SK-MEL-5 (cell line): Measurements from ENCODE around the gene KCNJ4. TPM values are rescaled to one million over a fixed set of nuclear protein-coding genes. Genes with fewer than 3 reads are reported as not detected.
"Not testable (repeated sequence)": the region's sequence is repeated elsewhere in the genome, so short reads cannot be mapped to it uniquely, and the experiment has no call there.

ENCODE experiments used
- DNase-seq: peaks from one replicate; pipeline ENCODE4 v3.0.0-alpha.2; 2016; ENCODE audit warnings: low read depth, low spot score
- in situ Hi-C: cut with HindIII; loops from 2 replicates; pipeline ENCODE4 v1.10.0; 2016; ENCODE audit warnings: low sequenced_read_pairs, high pct_unique_total_duplicates, low pct_unique_long_range_greater_than_20kb
- total RNA-seq: library from RNA; depleted of rRNA; stranded (reverse); fragments of >200 nt; shearing (Covaris generic); gene quantifications from 2 replicates; pipeline ENCODE4 v1.2.3, GENCODE V29; 2014

Gene KCNJ4
- total RNA-seq, 1 experiment from 2014 or later = 0.29 TPM

DNA sequence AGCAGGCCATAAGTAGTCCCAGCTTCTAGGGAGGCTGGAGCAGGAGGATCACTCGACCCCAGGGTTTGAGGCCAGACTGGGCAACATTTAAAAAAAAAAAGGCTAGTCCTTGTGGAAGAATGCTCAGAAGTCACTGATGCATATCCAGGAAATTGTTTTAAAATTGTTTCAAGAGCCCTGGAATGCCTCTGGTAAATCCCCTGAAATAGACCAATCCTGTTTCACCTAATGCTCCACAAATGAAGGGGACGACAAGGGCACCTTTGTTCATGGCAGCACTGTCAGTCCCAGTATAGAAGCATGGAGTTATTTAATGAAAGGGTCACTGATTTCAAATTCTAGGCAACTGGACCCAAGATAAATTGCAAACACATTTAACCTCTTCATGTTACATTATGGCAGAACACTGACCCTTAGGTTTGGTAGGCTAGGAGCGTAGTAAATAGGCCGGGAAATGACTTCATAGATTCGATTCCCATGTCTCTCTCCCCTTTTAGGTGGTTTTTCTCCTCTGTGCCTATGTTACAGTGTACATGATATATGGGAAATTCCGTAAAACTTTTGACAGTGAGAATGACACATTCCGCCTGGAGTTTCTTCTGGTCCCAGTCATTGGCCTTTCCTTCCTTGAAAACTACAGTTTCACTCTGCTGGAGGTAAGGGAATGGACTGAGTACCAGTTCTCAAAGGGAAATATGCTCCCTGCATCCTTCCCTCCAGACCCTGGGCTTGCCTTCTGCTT is 24.3 kb upstream of the KCNJ4 start:
- in situ Hi-C loops = no loop called here
- peak; percentile 65 for DNase-seq

GRCh38 chr22:38477585-38477984 is 22.6 kb upstream of the KCNJ4 start:
- in situ Hi-C loops = no loop called here
- DNase-seq = no peak

DNA sequence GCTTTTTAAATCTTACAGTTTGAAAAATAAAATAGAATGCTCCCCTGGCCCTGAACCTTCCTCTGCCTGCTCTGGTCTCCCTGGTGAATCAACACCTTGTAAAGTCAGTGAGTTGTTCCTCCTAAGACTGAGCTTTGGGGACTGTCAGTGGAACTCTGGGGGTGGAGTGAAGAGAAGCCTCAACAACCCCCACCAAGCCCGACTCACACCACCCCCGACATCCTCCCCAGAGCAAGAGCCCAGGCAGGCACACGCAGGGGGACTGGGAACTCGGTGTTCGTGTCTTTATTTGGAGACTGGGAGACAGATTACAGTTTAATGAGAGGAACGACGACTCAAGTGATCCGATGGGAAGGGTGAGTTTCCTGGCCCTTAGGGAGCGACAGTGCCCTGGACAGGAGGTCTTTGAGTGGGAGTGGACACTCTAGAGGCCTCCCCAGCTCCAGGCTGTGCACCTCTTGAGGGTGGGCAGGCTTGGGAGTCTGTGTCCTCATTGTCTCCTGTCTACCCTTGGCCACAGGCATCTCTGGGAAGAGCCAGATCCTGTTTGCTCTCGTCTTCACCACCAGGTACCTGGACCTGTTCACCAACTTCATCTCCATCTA is 19.1 kb upstream of the KCNJ4 start:
- no peak for DNase-seq

GRCh38 chr22:38471237-38471636 is 16.2 kb upstream of the KCNJ4 start:
- DNase-seq = no peak
- in situ Hi-C loops = no loop called here

More for the DNA sequence above, 19.1 kb upstream of the KCNJ4 start:
- in situ Hi-C loops = no loop called here

DNA sequence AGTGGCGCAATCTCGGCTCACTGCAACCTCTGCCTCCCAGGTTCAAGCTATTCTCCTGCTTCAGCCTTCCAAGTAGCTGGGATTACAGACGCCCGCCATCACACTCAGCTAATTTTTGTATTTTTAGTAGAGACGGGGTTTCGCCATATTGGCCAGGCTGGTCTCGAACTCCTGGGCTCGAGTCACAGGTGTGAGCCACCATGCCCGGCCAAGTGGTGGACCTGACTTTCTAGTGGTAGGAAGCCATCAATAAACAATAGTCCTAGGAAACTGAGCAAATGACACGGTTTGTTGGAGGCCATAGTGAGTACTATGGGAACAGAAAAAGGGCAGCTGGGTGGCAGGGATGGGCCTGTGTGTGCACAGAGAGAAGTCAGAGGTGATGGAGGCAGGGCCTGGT is 15.2 kb upstream of the KCNJ4 start:
- DNase-seq, in situ Hi-C loops: not testable (repeated sequence)

- in situ Hi-C loops = no loop called here
- DNase-seq = no peak
Measured at GRCh38 chr22:38469306-38469781, 14.3 kb upstream of the KCNJ4 start.

DNA sequence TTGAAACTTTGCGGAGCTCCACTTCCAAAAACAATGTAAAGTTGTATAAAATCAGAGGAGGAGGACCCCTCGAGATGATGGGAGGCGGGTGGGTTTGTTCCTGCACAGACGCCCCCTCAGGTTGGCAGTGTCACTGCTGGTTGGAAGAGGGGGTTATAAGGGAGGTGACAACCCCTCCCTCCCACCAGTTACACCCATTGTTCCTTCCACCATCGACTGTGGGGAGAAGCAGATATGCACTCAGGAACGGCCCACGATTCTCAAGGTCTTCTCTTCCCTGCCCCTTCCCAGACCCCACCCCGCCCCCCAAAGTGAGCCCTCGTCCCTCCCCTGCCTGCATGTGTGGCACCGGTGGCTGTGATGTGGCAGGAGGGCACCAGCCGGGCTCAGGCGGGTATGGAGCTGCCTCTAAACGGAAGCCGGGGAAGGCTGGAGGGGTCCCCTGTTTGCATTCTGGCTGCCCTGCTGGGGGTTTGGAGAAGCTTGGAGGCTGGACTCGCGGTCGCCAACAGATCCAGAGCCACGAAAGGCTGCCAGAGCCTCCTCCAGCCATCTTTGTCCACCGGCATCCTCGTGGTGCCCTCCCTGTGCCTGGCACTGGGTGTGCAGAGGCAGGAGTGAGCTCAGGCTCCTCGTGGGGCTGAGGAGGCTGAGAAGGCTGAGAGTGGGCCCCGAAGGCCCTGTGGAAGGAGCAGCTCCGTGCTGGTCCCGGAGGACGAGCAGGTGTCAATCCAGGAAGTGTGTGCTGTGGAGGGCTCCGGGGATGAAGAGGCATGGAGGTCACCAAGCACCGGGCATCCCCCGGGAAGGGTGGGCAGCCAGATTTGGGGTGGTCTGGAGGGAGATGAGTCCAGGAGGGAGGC is 13.7 kb upstream of the KCNJ4 start:
- in situ Hi-C loops = no loop called here
- no peak for DNase-seq

- DNase-seq = peak; percentile 54
- in situ Hi-C loops = no loop called here
Measured at GRCh38 chr22:38467904-38468442, 13.0 kb upstream of the KCNJ4 start, which contains the start of gene KDELR3. Gene KDELR3 (plus strand): TSS chr22:38468096. CDS start chr22:38468234, 138 bp downstream.

DNA sequence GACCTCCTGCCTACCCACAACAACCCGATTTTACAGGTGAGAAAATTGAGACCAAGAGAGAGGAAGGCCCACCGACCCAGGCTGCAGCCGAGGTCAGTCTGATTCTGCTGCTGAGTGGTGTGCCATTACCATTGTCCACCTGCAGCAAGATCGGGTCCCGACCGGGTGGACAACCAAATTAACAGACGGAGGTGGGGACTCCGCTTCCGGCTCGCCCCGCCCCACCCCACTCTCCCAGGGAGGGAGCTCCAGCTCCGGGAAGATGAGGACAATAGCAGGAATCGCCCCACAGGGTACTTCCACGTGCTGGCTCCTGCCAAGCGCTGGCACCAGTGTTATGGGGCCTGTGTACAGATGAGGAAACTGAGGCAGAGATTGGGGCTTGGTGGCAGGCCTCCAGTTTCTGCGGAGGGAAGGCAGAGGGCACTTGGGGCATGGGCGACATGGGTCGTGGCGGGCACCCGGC is 12.5 kb upstream of the KCNJ4 start:
- in situ Hi-C loops = no loop called here
- no peak for DNase-seq

DNA sequence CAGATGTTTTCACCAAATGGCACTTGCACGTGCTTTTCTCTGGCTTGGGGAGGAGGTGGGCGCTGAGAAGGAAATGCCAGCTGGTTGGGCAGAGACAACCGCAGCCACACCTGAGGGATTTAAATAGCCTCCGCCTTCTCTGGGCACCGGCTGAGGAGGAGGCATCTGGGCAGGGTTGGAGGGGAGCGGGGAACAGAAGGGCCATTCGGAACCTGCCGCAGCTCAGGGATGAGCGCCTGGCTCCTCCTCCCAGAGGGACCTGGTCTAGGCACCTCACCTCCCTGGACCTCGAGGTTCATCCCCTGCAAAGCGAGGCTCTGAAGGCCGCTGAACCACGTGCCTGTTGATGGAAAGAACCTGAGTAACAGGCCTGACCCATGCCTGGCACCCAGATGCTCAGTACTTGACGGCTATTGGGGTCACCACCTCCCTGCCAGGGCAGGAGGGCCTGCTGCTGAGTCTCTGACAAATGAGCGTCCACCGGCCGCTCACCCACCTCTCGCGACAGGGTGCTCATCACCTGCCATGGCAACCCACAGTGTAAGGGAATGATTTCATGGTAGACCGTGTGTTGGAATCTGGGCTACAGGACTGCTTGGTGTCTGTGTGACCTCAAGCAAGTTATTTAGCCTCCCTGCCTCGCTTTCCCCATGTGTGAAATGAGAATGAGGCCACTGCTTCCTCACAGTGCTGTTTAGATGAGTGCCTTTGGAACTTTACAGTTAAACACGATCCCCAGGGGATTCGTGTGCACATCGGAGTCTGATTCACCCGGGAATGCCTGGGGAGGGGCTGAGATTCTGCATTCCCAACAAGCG is 10.9 kb upstream of the KCNJ4 start:
- in situ Hi-C loops = no loop called here
- DNase-seq = no peak

- in situ Hi-C loops = no loop called here
- no peak for DNase-seq
Measured at GRCh38 chr22:38464992-38465672, 10.1 kb upstream of the KCNJ4 start.

- DNase-seq = no peak
- in situ Hi-C loops = no loop called here
Measured at GRCh38 chr22:38462960-38463784, 8.2 kb upstream of the KCNJ4 start.

DNA sequence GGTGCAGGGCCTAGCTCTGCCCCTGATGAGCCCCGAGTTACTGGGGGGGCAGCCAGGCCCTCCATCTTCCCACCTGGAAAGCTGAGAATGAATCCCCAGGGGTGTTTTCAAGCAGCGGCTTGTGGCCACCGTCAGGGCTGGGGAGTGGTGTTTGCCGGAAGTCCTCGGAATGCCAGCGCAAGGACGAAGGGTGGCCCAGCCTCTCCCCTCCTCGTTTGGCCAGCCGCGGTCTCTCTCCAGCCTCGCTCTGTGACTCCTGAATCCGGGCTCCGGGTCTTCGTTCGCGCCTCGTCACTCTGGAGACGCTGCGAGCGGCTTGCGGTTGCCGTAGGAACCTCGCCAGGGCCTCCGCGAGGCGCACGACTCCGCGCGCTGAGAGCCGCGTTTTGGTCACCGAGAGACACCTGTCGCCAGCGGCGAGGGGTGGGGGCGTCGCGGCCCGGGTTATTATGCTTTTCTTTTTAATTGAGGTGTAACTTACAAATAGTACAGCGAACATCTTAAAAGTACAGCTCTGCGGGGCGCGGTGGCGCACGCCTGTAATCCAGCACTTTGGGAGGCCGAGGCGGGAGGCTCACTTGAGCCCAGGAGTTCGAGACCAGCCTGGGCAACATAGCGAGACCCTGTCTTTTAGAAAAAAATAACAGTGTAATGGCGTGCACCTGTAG is 6.5 kb upstream of the KCNJ4 start:
- peak; percentile 84 for DNase-seq
- in situ Hi-C loops = no loop called here

GRCh38 chr22:38461057-38461413 is 6.0 kb upstream of the KCNJ4 start:
- in situ Hi-C loops = no loop called here
- no peak for DNase-seq

GRCh38 chr22:38460426-38460840 is 5.4 kb upstream of the KCNJ4 start:
- no peak for DNase-seq
- in situ Hi-C loops = no loop called here
